ENCODE measurements around the gene MLC1. TPM values are rescaled to one million over a fixed set of nuclear protein-coding genes. Genes with fewer than 3 reads are reported as not detected.

The MLC1 gene
- total RNA-seq, 1 donor = under 0.01 TPM

GRCh38 chr22:50125029-50125428, 39.8 kb upstream of the MLC1 start:
- H2AFZ ChIP-seq (ENCODE audit: low read length) = no peak overlapping the region

DNA sequence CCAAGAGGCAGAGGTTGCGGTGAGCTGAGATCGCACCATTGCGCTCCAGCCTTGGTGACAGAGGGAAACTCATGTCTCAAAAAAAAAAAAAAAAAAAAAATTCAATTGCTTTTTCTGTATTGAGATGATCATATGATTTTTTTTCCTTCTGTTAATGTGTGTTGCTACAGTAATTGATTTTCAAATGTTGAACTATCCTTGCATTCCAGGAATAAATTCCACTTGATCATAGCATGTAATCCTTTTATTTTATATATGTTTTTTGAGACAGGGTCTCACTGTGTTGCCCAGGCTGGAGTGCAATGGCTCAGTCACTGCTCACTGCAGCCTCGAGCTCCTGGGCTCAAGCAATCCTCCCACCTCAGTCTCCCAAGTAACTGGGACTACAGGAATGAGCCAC, 37.9 kb upstream of the MLC1 start:
- Histone ChIP-seq H3K27me3 (ENCODE audit: insufficient read depth, low read length) (peaks cover 12% of the 10 kb centered on the region), H3K79me2 (ENCODE audit: insufficient read depth, low read length) (no peaks in the 10 kb centered on the region), H3K36me3 (ENCODE audit: insufficient read depth, low read length) (no peaks in the 10 kb centered on the region), H2AFZ (ENCODE audit: low read length) (no peak overlapping the region), H3K4me1 (ENCODE audit: insufficient read depth, low read length) (peaks cover 10% of the 10 kb centered on the region), H3K9me3 (ENCODE audit: low read depth, low read length) (peaks cover 5% of the 10 kb centered on the region), H3K4me3 (ENCODE audit: insufficient read depth, low read length) (no peak overlapping the region), H3K27ac (ENCODE audit: low read depth, low read length) (no peak overlapping the region), H4K20me1 (ENCODE audit: insufficient read depth, low read length) (no peaks in the 10 kb centered on the region), H3K4me2 (ENCODE audit: insufficient read depth, low read length) (no peak overlapping the region)
- DNase-seq (ENCODE audit: insufficient read length, low spot score, missing footprints) = no peak
- TF ChIP-seq, protein P1, sequence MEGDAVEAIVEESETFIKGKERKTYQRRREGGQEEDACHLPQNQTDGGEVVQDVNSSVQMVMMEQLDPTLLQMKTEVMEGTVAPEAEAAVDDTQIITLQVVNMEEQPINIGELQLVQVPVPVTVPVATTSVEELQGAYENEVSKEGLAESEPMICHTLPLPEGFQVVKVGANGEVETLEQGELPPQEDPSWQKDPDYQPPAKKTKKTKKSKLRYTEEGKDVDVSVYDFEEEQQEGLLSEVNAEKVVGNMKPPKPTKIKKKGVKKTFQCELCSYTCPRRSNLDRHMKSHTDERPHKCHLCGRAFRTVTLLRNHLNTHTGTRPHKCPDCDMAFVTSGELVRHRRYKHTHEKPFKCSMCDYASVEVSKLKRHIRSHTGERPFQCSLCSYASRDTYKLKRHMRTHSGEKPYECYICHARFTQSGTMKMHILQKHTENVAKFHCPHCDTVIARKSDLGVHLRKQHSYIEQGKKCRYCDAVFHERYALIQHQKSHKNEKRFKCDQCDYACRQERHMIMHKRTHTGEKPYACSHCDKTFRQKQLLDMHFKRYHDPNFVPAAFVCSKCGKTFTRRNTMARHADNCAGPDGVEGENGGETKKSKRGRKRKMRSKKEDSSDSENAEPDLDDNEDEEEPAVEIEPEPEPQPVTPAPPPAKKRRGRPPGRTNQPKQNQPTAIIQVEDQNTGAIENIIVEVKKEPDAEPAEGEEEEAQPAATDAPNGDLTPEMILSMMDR (IDR thresholded peaks at IDR 0.05; ENCODE audit: extremely low read depth, low read depth, low read length) = no peak

More at GRCh38 chr22:50125029-50125428, 39.8 kb upstream of the MLC1 start:
- Histone ChIP-seq H4K20me1 (ENCODE audit: insufficient read depth, low read length) (no peaks in the 10 kb centered on the region), H3K27ac (ENCODE audit: low read depth, low read length) (no peak overlapping the region), H3K36me3 (ENCODE audit: insufficient read depth, low read length) (no peaks in the 10 kb centered on the region), H3K27me3 (ENCODE audit: insufficient read depth, low read length) (peaks cover 8% of the 10 kb centered on the region), H3K4me2 (ENCODE audit: insufficient read depth, low read length) (no peak overlapping the region), H3K79me2 (ENCODE audit: insufficient read depth, low read length) (no peaks in the 10 kb centered on the region), H3K4me1 (ENCODE audit: insufficient read depth, low read length) (no peaks in the 10 kb centered on the region), H3K4me3 (ENCODE audit: insufficient read depth, low read length) (no peak overlapping the region), H3K9me3 (ENCODE audit: low read depth, low read length) (peaks cover 5% of the 10 kb centered on the region)
- DNase-seq (ENCODE audit: insufficient read length, low spot score, missing footprints) = no peak
- TF ChIP-seq, protein P1 (IDR thresholded peaks at IDR 0.05; ENCODE audit: extremely low read depth, low read depth, low read length) = no peak

DNA sequence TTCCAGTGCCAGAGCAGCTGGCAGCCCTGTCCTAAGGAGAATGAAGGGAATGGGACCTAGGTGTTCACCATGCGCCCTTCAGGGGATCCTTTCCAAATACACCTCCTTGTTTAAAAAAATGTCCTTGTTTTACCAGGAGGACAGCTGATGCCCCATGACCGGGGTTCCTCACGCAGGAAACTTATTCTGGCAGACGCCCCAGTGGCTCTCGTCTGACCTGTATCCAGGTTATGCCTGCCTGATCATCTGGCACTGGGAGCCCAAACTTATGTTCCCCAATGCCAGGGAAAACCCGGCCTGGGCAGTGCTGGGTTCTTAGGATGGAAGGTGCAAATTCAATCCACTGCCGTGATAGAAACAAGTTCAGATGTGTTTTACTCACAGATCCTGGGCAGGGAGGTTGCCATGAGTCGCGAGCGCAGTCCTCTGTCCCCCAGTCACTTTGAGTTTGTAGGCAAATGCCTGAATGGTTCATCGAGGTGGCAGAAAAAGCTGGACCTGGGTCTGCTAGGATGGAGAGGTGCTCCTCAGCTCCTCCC, 36.0 kb upstream of the MLC1 start:
- Histone ChIP-seq H3K9me3 (ENCODE audit: low read depth, low read length) (peaks cover 5% of the 10 kb centered on the region), H3K27ac (ENCODE audit: low read depth, low read length) (no peak overlapping the region), H3K4me3 (ENCODE audit: insufficient read depth, low read length) (no peak overlapping the region), H3K4me2 (ENCODE audit: insufficient read depth, low read length) (no peak overlapping the region), H3K4me1 (ENCODE audit: insufficient read depth, low read length) (peaks cover 14% of the 10 kb centered on the region), H3K36me3 (ENCODE audit: insufficient read depth, low read length) (no peaks in the 10 kb centered on the region), H3K27me3 (ENCODE audit: insufficient read depth, low read length) (peaks cover 12% of the 10 kb centered on the region), H4K20me1 (ENCODE audit: insufficient read depth, low read length) (no peaks in the 10 kb centered on the region), H3K79me2 (ENCODE audit: insufficient read depth, low read length) (no peaks in the 10 kb centered on the region), H2AFZ (ENCODE audit: low read length) (no peak overlapping the region)
- TF ChIP-seq, protein P1 (IDR thresholded peaks at IDR 0.05; ENCODE audit: extremely low read depth, low read depth, low read length) = no peak
- DNase-seq (ENCODE audit: insufficient read length, low spot score, missing footprints) = no peak

GRCh38 chr22:50119768-50120251, 34.6 kb upstream of the MLC1 start:
- no peak for DNase-seq (ENCODE audit: insufficient read length, low spot score, missing footprints)
- Histone ChIP-seq H2AFZ (ENCODE audit: low read length) (no peak overlapping the region), H3K4me1 (ENCODE audit: insufficient read depth, low read length) (peaks cover 14% of the 10 kb centered on the region), H3K79me2 (ENCODE audit: insufficient read depth, low read length) (no peaks in the 10 kb centered on the region), H3K9me3 (ENCODE audit: low read depth, low read length) (peaks cover 5% of the 10 kb centered on the region), H3K36me3 (ENCODE audit: insufficient read depth, low read length) (no peaks in the 10 kb centered on the region), H3K27me3 (ENCODE audit: insufficient read depth, low read length) (peaks cover 12% of the 10 kb centered on the region), H3K27ac (ENCODE audit: low read depth, low read length) (no peak overlapping the region), H3K4me3 (ENCODE audit: insufficient read depth, low read length) (no peak overlapping the region), H3K4me2 (ENCODE audit: insufficient read depth, low read length) (no peak overlapping the region), H4K20me1 (ENCODE audit: insufficient read depth, low read length) (no peaks in the 10 kb centered on the region)
- TF ChIP-seq, protein P1 (IDR thresholded peaks at IDR 0.05; ENCODE audit: extremely low read depth, low read depth, low read length) = no peak

All from osteoblast (primary cell).